MCF 10A (cell line): ENCODE data around the gene EEF1AKMT3. TPM values are rescaled to one million over a fixed set of nuclear protein-coding genes. Genes with fewer than 3 reads are reported as not detected.

ENCODE experiments used
- Bru-seq: library from RNA; stranded (reverse); fragments of 400-500 nt; gene quantifications from one replicate; lab custom pipeline; 2021; lab: Mats Ljungman, UMichigan
- BruChase-seq, 2 experiments: library from RNA; stranded (reverse); fragments of 400-500 nt; gene quantifications; one replicate each; lab custom pipeline; 2021; lab: Mats Ljungman, UMichigan
- BruUV-seq: library from RNA; stranded (reverse); fragments of 400-500 nt; replicated peaks from 2 replicates; lab custom pipeline; 2021; lab: Mats Ljungman, UMichigan
- CTCF ChIA-PET: fragments of 300-600 bp; sonication (Branson Sonifier 250); formaldehyde crosslinking; extraction: SDS; loops from one replicate; lab custom pipeline; 2021; ENCODE audit warnings: antibody characterized with exemption, inconsistent platforms; lab: Yijun Ruan, JAX
- POLR2A ChIA-PET: fragments of 300-600, 350-650 bp; sonication (Branson Sonifier 250); formaldehyde crosslinking; extraction: SDS; loops from one replicate; lab custom pipeline; 2020; ENCODE audit warnings: antibody characterized with exemption, inconsistent platforms; lab: Yijun Ruan, JAX
- DNase-seq: peaks from one replicate; pipeline ENCODE4 v3.0.0-alpha.2; 2018; ENCODE audit not compliant: unreplicated experiment
- H3K27ac Mint-ChIP-seq: one replicate; pipeline ENCODE4 v1.8.0; 2022; ENCODE audit warnings: mild to moderate bottlenecking, low read depth, mixed read lengths; ENCODE audit not compliant: unreplicated experiment
- H3K27me3 Mint-ChIP-seq: one replicate; pipeline ENCODE4 v1.8.0; 2022; ENCODE audit warnings: mixed read lengths; ENCODE audit not compliant: insufficient read depth, unreplicated experiment
- H3K36me3 Mint-ChIP-seq: one replicate; pipeline ENCODE4 v1.8.0; 2022; ENCODE audit warnings: mild to moderate bottlenecking, moderate library complexity, mixed read lengths; ENCODE audit not compliant: insufficient read depth, unreplicated experiment
- H3K4me1 Mint-ChIP-seq: one replicate; pipeline ENCODE4 v1.8.0; 2022; ENCODE audit warnings: mixed read lengths; ENCODE audit not compliant: insufficient read depth, unreplicated experiment
- H3K4me3 Mint-ChIP-seq: one replicate; pipeline ENCODE4 v1.8.0; 2022; ENCODE audit warnings: mild to moderate bottlenecking, moderate library complexity, mixed read lengths; ENCODE audit not compliant: unreplicated experiment
- H3K9me3 Mint-ChIP-seq: one replicate; pipeline ENCODE4 v1.8.0; 2022; ENCODE audit warnings: mixed read lengths; ENCODE audit not compliant: unreplicated experiment
- CTCF ChIP-seq: fragments of 200-600 bp; IDR thresholded peaks from one replicate; pipeline ENCODE4 v1.8.0; 2022; ENCODE audit warnings: antibody characterized with exemption, mild to moderate bottlenecking; ENCODE audit not compliant: unreplicated experiment
- intact Hi-C: fragments of 100-400 bp; cut with micrococcal nuclease; formaldehyde crosslinking; loops from 2 replicates; pipeline ENCODE4 v1.14.1; 2022
- long read RNA-seq: library from polyadenylated mRNA; stranded (forward); transcript quantifications from one replicate; pipeline ENCODE4 v2.0.0, GENCODE V29; 2022
- total RNA-seq: library from RNA; stranded (reverse); gene quantifications from 2 replicates; pipeline ENCODE4 v1.2.3, GENCODE V29; 2022

The EEF1AKMT3 gene
- total RNA-seq = 7.6 and 8.1 TPM in 2 replicates
- Bru-seq, nascent RNA = percentile 59 among the genes with signal in this experiment
- BruChase-seq, experiment 1, labeled RNA remaining after a 6-hour chase = percentile 86 among the genes with signal in this experiment
- percentile 82 among the genes with signal in this experiment for BruChase-seq, experiment 2, labeled RNA remaining after a 2-hour chase
- long read RNA-seq, transcript EEF1AKMT3-201 (3 exons, 2,563 nt) = major isoform, 8 of 16 reads
- long read RNA-seq, partial matches to known transcripts = 1 of 16 reads
- long read RNA-seq, other reads (novel, unspliced or antisense) = 4 of 16 reads

- Mint-ChIP-seq H3K4me3 (peak within 1 kb of the TSS; percentile 99), H3K9me3 (no peaks in the 10 kb centered on the region), H3K4me1 (peaks cover 33% of the 10 kb centered on the region), H3K27ac (peak within 1 kb of the TSS; percentile 100), H3K36me3 (peaks cover 19% of the 10 kb centered on the region), H3K27me3 (no peaks in the 10 kb centered on the region)
- intact Hi-C loops = no loop called here
- DNase-seq = peak; percentile 66
- CTCF ChIA-PET = interaction anchor here (0.6 to 1.7 kb wide), 5 partner anchors 9 to 676 kb away, joined by 3 to 6 read pairs (median 4); partner anchors contain the start of gene TSFM
- POLR2A ChIA-PET = interaction anchor here (0.6 to 3.4 kb wide), 17 partner anchors 9 to 255 kb away, joined by 3 to 39 read pairs (median 4); partner anchors contain the start of genes CDK4, MARCHF9, TSFM and TSPAN31
- TF ChIP-seq CTCF = no peak
- no TSS peak for BruUV-seq
Observed at GRCh38 chr12:57772429-57773322, at the start of gene EEF1AKMT3. TSS of gene EEF1AKMT3 (plus strand) at chr12:57772614. CDS start at chr12:57772725, 111 bp downstream.

- no peak overlapping the region for H3K27ac Mint-ChIP-seq
- no peak overlapping the region for H3K4me3 Mint-ChIP-seq
- intact Hi-C loops = no loop called here
- TF ChIP-seq CTCF = no peak
- POLR2A ChIA-PET = interaction anchor here (1.1 kb wide), 1 partner anchor 10 kb away, joined by 3 read pairs; no protein-coding TSS in a partner anchor
- no peaks in the 10 kb centered on the region for H3K27me3 Mint-ChIP-seq
- no peaks in the 10 kb centered on the region for H3K9me3 Mint-ChIP-seq
- no TSS peak for BruUV-seq
- H3K36me3 Mint-ChIP-seq = peaks cover 27% of the 10 kb centered on the region
- DNase-seq = no peak
- CTCF ChIA-PET = interaction anchor here (0.6 to 1.4 kb wide), 4 partner anchors 22 to 397 kb away, joined by 4 to 5 read pairs (median 4); partner anchors contain the start of gene TSPAN31
- H3K4me1 Mint-ChIP-seq = no peaks in the 10 kb centered on the region
Observed at GRCh38 chr12:57722716-57723629, 49.4 kb upstream of the EEF1AKMT3 start.

- Mint-ChIP-seq H3K4me3 (no peak overlapping the region), H3K9me3 (no peaks in the 10 kb centered on the region), H3K27ac (no peak overlapping the region), H3K27me3 (no peaks in the 10 kb centered on the region), H3K36me3 (peaks cover 21% of the 10 kb centered on the region), H3K4me1 (no peaks in the 10 kb centered on the region)
- no peak for DNase-seq
- no TSS peak for BruUV-seq
- CTCF ChIA-PET = interaction anchor here (1.0 to 4.3 kb wide), 3 partner anchors 13 to 141 kb away, joined by 4 to 43 read pairs (median 17); no protein-coding TSS in a partner anchor
- no peak for TF ChIP-seq CTCF
- intact Hi-C loops = no loop called here
- POLR2A ChIA-PET = no interaction called here
Observed at GRCh38 chr12:57723630-57723962, 48.8 kb upstream of the EEF1AKMT3 start.
